SJCRH30 (cell line): Measurements from ENCODE around the gene PAPLN. TPM values are rescaled to one million over a fixed set of nuclear protein-coding genes. Genes with fewer than 3 reads are reported as not detected.
"Not testable (repeated sequence)": the region's sequence is repeated elsewhere in the genome, so short reads cannot be mapped to it uniquely, and the experiment has no call there.

Source experiments
- DNase-seq, 2 experiments: peaks; one replicate each; pipeline ENCODE4 v3.0.0-alpha.2; 2015 to 2020
- H3K27ac ChIP-seq: fragments of 250-450 bp; sonication (Bioruptor Pico); 2 replicates; pipeline ENCODE4 v1.5.1; 2020; ENCODE audit warnings: mild to moderate bottlenecking, moderate library complexity
- H3K27me3 ChIP-seq: fragments of 250-450 bp; sonication (Bioruptor Pico); 2 replicates; pipeline ENCODE4 v1.5.1; 2020; ENCODE audit warnings: mild to moderate bottlenecking, moderate library complexity
- H3K36me3 ChIP-seq: fragments of 250-450 bp; sonication (Bioruptor Pico); 2 replicates; pipeline ENCODE4 v1.5.1; 2020; ENCODE audit warnings: mild to moderate bottlenecking, moderate library complexity
- H3K4me1 ChIP-seq: fragments of 250-450 bp; sonication (Bioruptor Pico); 2 replicates; pipeline ENCODE4 v1.5.1; 2020; ENCODE audit warnings: mild to moderate bottlenecking, moderate library complexity
- H3K4me3 ChIP-seq: fragments of 250-450 bp; sonication (Bioruptor Pico); 2 replicates; pipeline ENCODE4 v1.5.1; 2020; ENCODE audit warnings: mild to moderate bottlenecking, moderate library complexity
- H3K9me3 ChIP-seq: fragments of 250-450 bp; sonication (Bioruptor Pico); replicated peaks from 2 replicates; pipeline ENCODE4 v1.5.1; 2020; ENCODE audit warnings: mild to moderate bottlenecking, moderate library complexity
- total RNA-seq: library from RNA; depleted of rRNA; stranded (reverse); fragments of >200 nt; shearing (Covaris generic); gene quantifications from 2 replicates; pipeline ENCODE4 v1.2.3, GENCODE V29; 2014; rRNA removed

The PAPLN gene
- total RNA-seq, result not detected in 2 replicates

GRCh38 chr14:73237219-73237785 lies at the start of gene PAPLN:
PAPLN (plus strand) TSS chr14:73237506; CDS start chr14:73239779, 2,273 bp downstream.
- peaks cover 7% of the 10 kb centered on the region; the same call in 1 of the 2 replicates for H3K27me3 ChIP-seq
- H3K27ac ChIP-seq, result no peak within 1 kb of the TSS
- no peaks in the 10 kb centered on the region for H3K36me3 ChIP-seq
- no peaks in the 10 kb centered on the region for H3K9me3 ChIP-seq
- H3K4me1 ChIP-seq, result peaks cover 12% of the 10 kb centered on the region
- H3K4me3 ChIP-seq, result no peak within 1 kb of the TSS
- DNase-seq, result no peak

GRCh38 chr14:73188501-73188911 lies 48.8 kb upstream of the PAPLN start:
- DNase-seq, result no peak
- H3K27me3 ChIP-seq, result no peaks in the 10 kb centered on the region
- no peak overlapping the region for H3K27ac ChIP-seq

GRCh38 chr14:73189651-73190050 lies 47.7 kb upstream of the PAPLN start:
- no peak overlapping the region for H3K27ac ChIP-seq
- H3K36me3 ChIP-seq, result peaks cover 7% of the 10 kb centered on the region; the same call in 1 of the 2 replicates
- no peaks in the 10 kb centered on the region for H3K9me3 ChIP-seq
- H3K4me1 ChIP-seq, result no peaks in the 10 kb centered on the region
- no peak overlapping the region for H3K4me3 ChIP-seq
- DNase-seq, result no peak
- no peaks in the 10 kb centered on the region for H3K27me3 ChIP-seq

More at GRCh38 chr14:73188501-73188911, 48.8 kb upstream of the PAPLN start:
- no peak overlapping the region for H3K4me3 ChIP-seq
- H3K4me1 ChIP-seq, result no peaks in the 10 kb centered on the region
- H3K9me3 ChIP-seq, result no peaks in the 10 kb centered on the region
- peaks cover under 1% of the 10 kb centered on the region; the same call in 1 of the 2 replicates for H3K36me3 ChIP-seq

GRCh38 chr14:73191441-73191840 lies 45.9 kb upstream of the PAPLN start:
- DNase-seq, result no peak
- Histone ChIP-seq H3K36me3 (peaks cover 7% of the 10 kb centered on the region; the same call in 1 of the 2 replicates), H3K9me3 (no peaks in the 10 kb centered on the region), H3K4me1 (no peaks in the 10 kb centered on the region), H3K4me3 (no peak overlapping the region), H3K27ac (no peak overlapping the region), H3K27me3 (no peaks in the 10 kb centered on the region)

- H3K36me3 ChIP-seq, H3K4me3 ChIP-seq, H3K27ac ChIP-seq, DNase-seq, H3K27me3 ChIP-seq, H3K9me3 ChIP-seq, H3K4me1 ChIP-seq: not testable (repeated sequence)
Observed at GRCh38 chr14:73194306-73194705, 43.0 kb upstream of the PAPLN start.

- H3K27ac ChIP-seq, result no peak overlapping the region
- no peak overlapping the region for H3K4me3 ChIP-seq
- H3K36me3 ChIP-seq, result peaks cover 7% of the 10 kb centered on the region; the same call in 1 of the 2 replicates
- no peaks in the 10 kb centered on the region for H3K9me3 ChIP-seq
- H3K4me1 ChIP-seq, result no peaks in the 10 kb centered on the region
- no peak for DNase-seq
- no peaks in the 10 kb centered on the region for H3K27me3 ChIP-seq
Observed at GRCh38 chr14:73198253-73198652, 39.1 kb upstream of the PAPLN start.

- peaks cover 23% of the 10 kb centered on the region for H3K36me3 ChIP-seq
- H3K27ac ChIP-seq, result no peak overlapping the region
- no peak overlapping the region for H3K4me3 ChIP-seq
Observed at GRCh38 chr14:73203527-73203926, 33.8 kb upstream of the PAPLN start.

GRCh38 chr14:73207615-73208014 lies 29.7 kb upstream of the PAPLN start:
- Histone ChIP-seq H3K27me3 (no peaks in the 10 kb centered on the region), H3K4me1 (no peaks in the 10 kb centered on the region; the same call in 1 of the 2 replicates), H3K4me3 (no peak overlapping the region), H3K36me3 (peaks cover 25% of the 10 kb centered on the region), H3K27ac (no peak overlapping the region), H3K9me3 (no peaks in the 10 kb centered on the region)
- no peak for DNase-seq

More at GRCh38 chr14:73203527-73203926, 33.8 kb upstream of the PAPLN start:
- Histone ChIP-seq H3K4me1 (no peaks in the 10 kb centered on the region), H3K9me3 (no peaks in the 10 kb centered on the region), H3K27me3 (no peaks in the 10 kb centered on the region)
- DNase-seq, result no peak

- Histone ChIP-seq H3K27ac (no peak overlapping the region), H3K27me3 (no peaks in the 10 kb centered on the region), H3K4me3 (no peak overlapping the region), H3K4me1 (no peaks in the 10 kb centered on the region; the same call in 1 of the 2 replicates), H3K9me3 (no peaks in the 10 kb centered on the region), H3K36me3 (peaks cover 25% of the 10 kb centered on the region)
- DNase-seq, result no peak
Observed at GRCh38 chr14:73208390-73208789, 28.9 kb upstream of the PAPLN start.

GRCh38 chr14:73208846-73209245 lies 28.5 kb upstream of the PAPLN start:
- H3K36me3 ChIP-seq, result peaks cover 24% of the 10 kb centered on the region
- H3K4me1 ChIP-seq, result no peaks in the 10 kb centered on the region; the same call in 1 of the 2 replicates
- no peaks in the 10 kb centered on the region for H3K9me3 ChIP-seq

GRCh38 chr14:73209953-73210352 lies 27.4 kb upstream of the PAPLN start:
- no peaks in the 10 kb centered on the region for H3K27me3 ChIP-seq
- H3K4me3 ChIP-seq, result no peak overlapping the region
- peaks cover 25% of the 10 kb centered on the region for H3K36me3 ChIP-seq
- H3K27ac ChIP-seq, result no peak overlapping the region
- no peaks in the 10 kb centered on the region; the same call in 1 of the 2 replicates for H3K4me1 ChIP-seq
- no peaks in the 10 kb centered on the region for H3K9me3 ChIP-seq
- no peak for DNase-seq

More at GRCh38 chr14:73208846-73209245, 28.5 kb upstream of the PAPLN start:
- Histone ChIP-seq H3K27ac (no peak overlapping the region), H3K27me3 (no peaks in the 10 kb centered on the region), H3K4me3 (no peak overlapping the region)
- DNase-seq, result no peak

GRCh38 chr14:73211251-73212040 lies 25.9 kb upstream of the PAPLN start:
- H3K36me3 ChIP-seq, result peaks cover 24% of the 10 kb centered on the region
- H3K27ac ChIP-seq, result no peak overlapping the region
- no peak overlapping the region for H3K4me3 ChIP-seq
- H3K4me1 ChIP-seq, result no peaks in the 10 kb centered on the region; the same call in 1 of the 2 replicates
- no peaks in the 10 kb centered on the region for H3K27me3 ChIP-seq
- H3K9me3 ChIP-seq, result no peaks in the 10 kb centered on the region
- peak in 1 of 2 experiments; percentile 22 for DNase-seq

GRCh38 chr14:73216030-73216429 lies 21.3 kb upstream of the PAPLN start:
- H3K27me3 ChIP-seq, result no peaks in the 10 kb centered on the region
- H3K27ac ChIP-seq, result no peak overlapping the region
- H3K4me1 ChIP-seq, result no peaks in the 10 kb centered on the region
- DNase-seq, result no peak
- no peaks in the 10 kb centered on the region for H3K9me3 ChIP-seq
- peaks cover 6% of the 10 kb centered on the region for H3K36me3 ChIP-seq
- no peak overlapping the region for H3K4me3 ChIP-seq

- Histone ChIP-seq H3K27me3 (no peaks in the 10 kb centered on the region), H3K9me3 (no peaks in the 10 kb centered on the region), H3K4me1 (no peaks in the 10 kb centered on the region), H3K4me3 (no peak overlapping the region), H3K36me3 (peaks cover 6% of the 10 kb centered on the region), H3K27ac (no peak overlapping the region)
- DNase-seq, result no peak
Observed at GRCh38 chr14:73217411-73217810, 19.9 kb upstream of the PAPLN start.

GRCh38 chr14:73220061-73220460 lies 17.2 kb upstream of the PAPLN start:
- Histone ChIP-seq H3K4me1 (no peaks in the 10 kb centered on the region), H3K4me3 (no peak overlapping the region), H3K27ac (no peak overlapping the region), H3K9me3 (no peaks in the 10 kb centered on the region), H3K36me3 (peaks cover 3% of the 10 kb centered on the region), H3K27me3 (no peaks in the 10 kb centered on the region)
- DNase-seq, result no peak
